Measurements from ENCODE around the gene RNF180.

- TF ChIP-seq SMC3 (IDR thresholded peaks at IDR 0.05; ENCODE audit: borderline replicate concordance, low read length) (no peak), NFYB (IDR thresholded peaks at IDR 0.05; ENCODE audit: insufficient read depth, low read depth, low read length) (no peak), USF1 (IDR thresholded peaks at IDR 0.05; ENCODE audit: borderline replicate concordance, extremely low read length, insufficient read depth, low read depth, low read length) (no peak), RFX5 (IDR thresholded peaks at IDR 0.05; ENCODE audit: low read depth, low read length) (no peak), POLR2AphosphoS5 (IDR thresholded peaks at IDR 0.05; ENCODE audit: low read length) (no peak), POLR2A (IDR thresholded peaks at IDR 0.05; ENCODE audit: low read depth, low read length) (no peak), YY1 (IDR thresholded peaks at IDR 0.05; ENCODE audit: low read depth, low read length) (no peak)
Observed at GRCh38 chr5:64301566-64301965, 135.9 kb downstream of the RNF180 start.
